ENCODE data around the gene SSB.
"Not testable (repeated sequence)": the region's sequence is repeated elsewhere in the genome, so short reads cannot be mapped to it uniquely, and the experiment has no call there.

SSB gene

DNA sequence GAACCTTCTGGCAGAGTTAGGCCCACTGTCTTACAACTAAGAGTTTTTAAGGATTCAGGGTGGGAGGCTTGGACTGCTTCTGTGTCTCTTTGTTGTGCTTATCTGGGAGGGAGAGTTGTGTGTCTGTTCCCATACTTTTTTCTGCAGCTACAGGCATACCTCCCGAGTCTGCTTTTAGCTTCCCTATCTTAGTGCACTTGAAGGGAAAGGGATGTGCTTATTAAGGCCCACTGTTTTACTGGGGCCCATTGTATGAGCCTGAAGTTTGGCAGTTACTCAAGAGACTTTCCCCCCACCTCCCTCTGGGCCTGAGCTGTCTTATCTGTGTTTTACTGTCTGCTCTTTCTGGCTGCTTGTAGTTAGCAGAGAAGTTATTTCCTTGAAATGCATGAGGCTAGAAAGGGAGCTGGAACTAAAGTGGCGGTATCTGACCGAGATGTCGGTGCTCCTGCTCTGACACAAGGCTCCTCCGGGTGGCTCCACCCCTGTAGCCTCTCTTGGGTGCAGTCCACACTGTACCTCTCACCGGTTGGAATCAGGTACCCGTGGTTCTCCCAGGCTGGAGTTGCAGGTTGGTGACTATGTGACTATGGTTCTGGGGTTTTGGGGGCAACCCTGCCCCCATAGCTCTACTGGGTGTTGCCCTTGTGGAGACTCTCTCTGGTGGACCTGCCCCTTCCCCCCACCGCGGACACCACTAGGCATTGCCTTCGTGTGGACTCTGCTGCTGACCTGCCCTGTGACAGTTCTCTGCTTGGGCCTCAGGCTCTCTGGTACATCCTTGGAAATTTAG is 41.5 kb downstream of the SSB start:
- Histone ChIP-seq H3K4me1 (ENCODE audit: control insufficient read depth in 1 of 2, insufficient read depth in 2 of 2, low read length in 2 of 2) (peaks cover 0 to 20% of the 10 kb centered on the region in 2 donors), H3K27ac (ENCODE audit: low read length) (no peak overlapping the region), H3K27me3 (ENCODE audit: low read depth, low read length) (no peaks in the 10 kb centered on the region), H3K9me3 (ENCODE audit: control insufficient read depth in 1 of 2, low read length in 2 of 2) (no peaks in the 10 kb centered on the region), H3K36me3 (ENCODE audit: control insufficient read depth in 1 of 2, insufficient read depth in 2 of 2, low read length in 2 of 2) (no peaks in the 10 kb centered on the region), H3K4me3 (ENCODE audit: low read depth in 1 of 2, low read length in 2 of 2) (no peak overlapping the region)

DNA sequence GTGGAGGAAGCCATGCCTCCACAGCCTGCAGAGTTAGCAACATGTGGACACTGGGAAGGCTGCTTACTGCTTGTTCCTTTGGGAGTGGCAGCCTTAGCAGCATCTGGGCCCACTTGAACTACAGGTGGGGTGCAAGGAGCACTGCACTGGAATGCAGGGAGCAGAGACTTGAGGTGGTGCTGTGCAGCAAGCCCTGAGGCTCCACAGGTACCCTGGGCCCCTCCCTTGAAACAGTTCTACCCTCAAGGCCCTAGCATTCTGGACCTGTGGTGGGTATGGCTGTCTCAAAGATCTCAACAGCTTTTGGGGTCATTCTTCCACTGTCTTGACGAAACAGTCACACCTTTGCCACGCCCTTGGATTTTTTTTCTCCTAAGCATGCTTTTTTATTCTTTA is 42.1 kb downstream of the SSB start:
- H3K4me3 ChIP-seq (ENCODE audit: low read depth in 1 of 2, low read length in 2 of 2), result no peak overlapping the region
- peaks cover 0 to 20% of the 10 kb centered on the region in 2 donors for H3K4me1 ChIP-seq (ENCODE audit: control insufficient read depth in 1 of 2, insufficient read depth in 2 of 2, low read length in 2 of 2)

DNA sequence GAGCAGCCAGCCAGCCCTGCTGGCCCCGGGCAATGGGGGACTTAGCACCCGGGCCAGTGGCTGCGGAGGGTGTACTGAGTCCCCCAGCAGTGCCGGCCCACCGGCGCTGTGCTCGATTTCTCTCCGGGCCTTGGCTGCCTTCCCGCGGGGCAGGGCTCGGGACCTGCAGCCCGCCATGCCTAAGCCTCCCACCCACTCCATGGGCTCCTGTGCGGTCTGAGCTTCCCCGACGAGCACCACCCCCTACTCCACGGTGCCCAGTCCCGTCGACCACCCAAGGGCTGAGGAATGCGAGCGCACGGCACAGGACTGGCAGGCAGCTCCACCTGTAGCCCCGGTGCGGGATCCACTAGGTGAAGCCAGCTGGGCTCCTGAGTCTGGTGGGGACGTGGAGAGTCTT is 43.0 kb downstream of the SSB start:
- not testable (repeated sequence) for H3K27me3 ChIP-seq (ENCODE audit: low read depth, low read length); H3K27ac ChIP-seq (ENCODE audit: low read length); H3K36me3 ChIP-seq (ENCODE audit: control insufficient read depth in 1 of 2, insufficient read depth in 2 of 2, low read length in 2 of 2); H3K9me3 ChIP-seq (ENCODE audit: control insufficient read depth in 1 of 2, low read length in 2 of 2); H3K4me3 ChIP-seq (ENCODE audit: low read depth in 1 of 2, low read length in 2 of 2)
- H3K4me1 ChIP-seq (ENCODE audit: control insufficient read depth in 1 of 2, insufficient read depth in 2 of 2, low read length in 2 of 2), result peaks cover 0 to 20% of the 10 kb centered on the region in 2 donors

More for the DNA sequence above, 42.1 kb downstream of the SSB start:
- Histone ChIP-seq H3K9me3 (ENCODE audit: control insufficient read depth in 1 of 2, low read length in 2 of 2) (no peaks in the 10 kb centered on the region), H3K36me3 (ENCODE audit: control insufficient read depth in 1 of 2, insufficient read depth in 2 of 2, low read length in 2 of 2) (no peaks in the 10 kb centered on the region), H3K27ac (ENCODE audit: low read length) (no peak overlapping the region), H3K27me3 (ENCODE audit: low read depth, low read length) (no peaks in the 10 kb centered on the region)

DNA sequence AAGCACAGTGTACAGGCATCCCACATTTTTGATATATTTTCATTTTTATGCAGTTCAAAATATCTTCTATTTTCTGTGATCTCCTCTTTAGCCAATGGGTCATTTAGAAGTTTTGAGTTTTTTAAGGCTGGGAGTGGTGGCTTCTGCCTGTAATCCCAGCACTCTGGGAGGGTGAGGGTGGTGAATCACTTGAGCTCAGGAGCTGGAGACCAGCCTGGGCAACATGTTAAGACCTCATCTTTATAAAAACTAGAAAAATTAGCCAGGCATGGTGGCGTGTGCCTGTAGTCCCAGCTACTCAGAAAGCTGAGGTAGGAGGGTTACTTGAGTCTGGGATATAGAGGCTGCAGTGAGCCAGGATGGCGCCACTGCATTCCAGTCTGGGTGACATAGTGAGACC is 46.3 kb downstream of the SSB start:
- no peaks in the 10 kb centered on the region for H3K36me3 ChIP-seq (ENCODE audit: control insufficient read depth in 1 of 2, insufficient read depth in 2 of 2, low read length in 2 of 2)
- peaks cover 0 to 22% of the 10 kb centered on the region in 2 donors for H3K4me1 ChIP-seq (ENCODE audit: control insufficient read depth in 1 of 2, insufficient read depth in 2 of 2, low read length in 2 of 2)
- no peak overlapping the region for H3K4me3 ChIP-seq (ENCODE audit: low read depth in 1 of 2, low read length in 2 of 2)
- no peaks in the 10 kb centered on the region for H3K9me3 ChIP-seq (ENCODE audit: control insufficient read depth in 1 of 2, low read length in 2 of 2)
- H3K27me3 ChIP-seq (ENCODE audit: low read depth, low read length), result no peaks in the 10 kb centered on the region
- no peak overlapping the region for H3K27ac ChIP-seq (ENCODE audit: low read length)

DNA sequence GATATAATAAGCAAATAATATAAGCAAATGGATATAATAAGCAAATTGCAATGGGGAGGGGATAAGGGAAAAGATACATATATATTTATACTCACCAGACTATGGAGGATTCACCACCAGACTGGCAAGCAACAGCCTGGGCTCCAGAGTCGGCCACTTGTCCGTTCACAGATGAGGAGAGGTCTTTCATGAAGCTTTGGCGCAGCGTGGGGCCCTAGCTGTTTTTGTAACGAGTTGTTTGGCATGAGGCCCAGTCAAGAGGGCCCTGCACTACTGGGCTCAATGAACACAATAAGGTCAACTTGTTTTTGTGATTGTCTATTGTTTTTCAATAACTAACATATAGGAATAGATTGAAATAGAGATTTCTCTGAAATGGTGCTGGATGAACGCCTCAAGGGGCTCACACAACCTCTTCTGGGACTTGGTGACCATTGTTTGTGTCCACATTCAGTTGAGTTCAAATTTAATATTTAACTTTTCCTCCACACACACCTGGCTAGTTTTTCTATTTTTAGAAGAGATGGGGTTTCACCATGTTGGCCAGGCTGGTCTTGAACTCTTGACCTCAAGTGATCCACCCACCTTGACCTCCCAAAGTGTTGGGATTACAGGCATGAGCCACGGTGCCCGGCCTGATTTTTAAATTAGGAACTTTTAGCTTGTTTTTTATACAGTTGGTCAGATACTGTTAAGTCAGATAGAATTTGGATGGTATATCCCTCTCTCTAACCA is 50.5 kb downstream of the SSB start:
- not testable (repeated sequence) for H3K27ac ChIP-seq (ENCODE audit: low read length); H3K36me3 ChIP-seq (ENCODE audit: control insufficient read depth in 1 of 2, insufficient read depth in 2 of 2, low read length in 2 of 2); H3K27me3 ChIP-seq (ENCODE audit: low read depth, low read length); H3K9me3 ChIP-seq (ENCODE audit: control insufficient read depth in 1 of 2, low read length in 2 of 2); H3K4me3 ChIP-seq (ENCODE audit: low read depth in 1 of 2, low read length in 2 of 2)
- H3K4me1 ChIP-seq (ENCODE audit: control insufficient read depth in 1 of 2, insufficient read depth in 2 of 2, low read length in 2 of 2), result peaks cover 0 to 13% of the 10 kb centered on the region in 2 donors

DNA sequence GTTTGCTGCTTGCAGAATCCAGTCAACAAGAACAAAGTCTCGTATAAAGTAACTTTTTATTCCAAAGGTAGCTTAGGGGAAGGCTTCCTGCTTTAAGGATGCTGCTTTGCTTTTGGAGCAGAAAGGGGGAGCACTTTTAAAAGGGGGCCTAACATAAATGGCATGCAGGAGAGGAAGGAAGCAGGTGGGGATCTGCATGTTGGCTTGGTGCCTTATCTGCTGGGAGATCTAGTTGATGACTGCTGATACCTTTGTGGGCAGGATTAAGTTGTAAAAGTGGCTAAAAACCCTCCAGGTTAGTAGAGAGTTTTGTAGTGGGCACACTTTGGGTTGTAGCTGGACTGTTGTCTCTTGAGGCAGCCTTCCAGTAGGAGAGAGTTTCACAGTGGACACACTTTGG is 51.0 kb downstream of the SSB start:
- H3K4me1 ChIP-seq (ENCODE audit: control insufficient read depth in 1 of 2, insufficient read depth in 2 of 2, low read length in 2 of 2), result peaks cover 0 to 13% of the 10 kb centered on the region in 2 donors
- no peak overlapping the region for H3K27ac ChIP-seq (ENCODE audit: low read length)

DNA sequence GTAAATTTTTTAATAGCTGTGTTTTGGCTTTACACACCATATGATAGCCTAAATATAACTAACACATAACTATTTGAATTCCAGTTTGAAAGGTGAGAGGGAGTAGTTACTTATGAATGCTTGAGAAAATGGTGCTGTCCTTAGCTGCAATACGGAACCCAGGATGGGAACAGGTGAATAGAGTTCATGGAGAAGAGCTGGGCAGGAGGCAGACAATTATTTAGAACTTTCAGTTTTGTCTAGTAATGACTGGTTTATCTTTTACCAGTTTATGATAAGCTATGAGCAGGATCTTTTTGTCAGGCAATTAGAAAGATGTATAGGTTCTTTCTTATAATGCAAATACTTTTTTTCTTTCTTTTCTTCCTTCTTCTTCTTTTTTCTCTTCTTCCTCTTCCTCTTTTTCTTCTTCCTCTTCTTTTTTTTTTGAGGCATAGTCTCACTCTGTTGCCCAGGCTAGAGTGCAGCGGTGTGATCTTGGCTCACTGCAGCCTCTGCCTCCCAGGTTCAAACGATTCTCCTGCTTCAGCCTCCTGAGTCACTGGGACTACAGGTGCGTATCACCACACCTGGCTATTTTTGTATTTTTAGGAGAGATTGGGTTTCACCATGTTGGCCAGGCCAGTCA is 54.5 kb downstream of the SSB start:
- H3K27ac ChIP-seq (ENCODE audit: low read length), result no peak overlapping the region
- H3K4me1 ChIP-seq (ENCODE audit: control insufficient read depth in 1 of 2, insufficient read depth in 2 of 2, low read length in 2 of 2), result peaks cover 0 to 13% of the 10 kb centered on the region in 2 donors

More for the DNA sequence above, 51.0 kb downstream of the SSB start:
- H3K36me3 ChIP-seq (ENCODE audit: control insufficient read depth in 1 of 2, insufficient read depth in 2 of 2, low read length in 2 of 2), result no peaks in the 10 kb centered on the region
- no peak overlapping the region for H3K4me3 ChIP-seq (ENCODE audit: low read depth in 1 of 2, low read length in 2 of 2)
- H3K27me3 ChIP-seq (ENCODE audit: low read depth, low read length), result no peaks in the 10 kb centered on the region
- H3K9me3 ChIP-seq (ENCODE audit: control insufficient read depth in 1 of 2, low read length in 2 of 2), result no peaks in the 10 kb centered on the region

DNA sequence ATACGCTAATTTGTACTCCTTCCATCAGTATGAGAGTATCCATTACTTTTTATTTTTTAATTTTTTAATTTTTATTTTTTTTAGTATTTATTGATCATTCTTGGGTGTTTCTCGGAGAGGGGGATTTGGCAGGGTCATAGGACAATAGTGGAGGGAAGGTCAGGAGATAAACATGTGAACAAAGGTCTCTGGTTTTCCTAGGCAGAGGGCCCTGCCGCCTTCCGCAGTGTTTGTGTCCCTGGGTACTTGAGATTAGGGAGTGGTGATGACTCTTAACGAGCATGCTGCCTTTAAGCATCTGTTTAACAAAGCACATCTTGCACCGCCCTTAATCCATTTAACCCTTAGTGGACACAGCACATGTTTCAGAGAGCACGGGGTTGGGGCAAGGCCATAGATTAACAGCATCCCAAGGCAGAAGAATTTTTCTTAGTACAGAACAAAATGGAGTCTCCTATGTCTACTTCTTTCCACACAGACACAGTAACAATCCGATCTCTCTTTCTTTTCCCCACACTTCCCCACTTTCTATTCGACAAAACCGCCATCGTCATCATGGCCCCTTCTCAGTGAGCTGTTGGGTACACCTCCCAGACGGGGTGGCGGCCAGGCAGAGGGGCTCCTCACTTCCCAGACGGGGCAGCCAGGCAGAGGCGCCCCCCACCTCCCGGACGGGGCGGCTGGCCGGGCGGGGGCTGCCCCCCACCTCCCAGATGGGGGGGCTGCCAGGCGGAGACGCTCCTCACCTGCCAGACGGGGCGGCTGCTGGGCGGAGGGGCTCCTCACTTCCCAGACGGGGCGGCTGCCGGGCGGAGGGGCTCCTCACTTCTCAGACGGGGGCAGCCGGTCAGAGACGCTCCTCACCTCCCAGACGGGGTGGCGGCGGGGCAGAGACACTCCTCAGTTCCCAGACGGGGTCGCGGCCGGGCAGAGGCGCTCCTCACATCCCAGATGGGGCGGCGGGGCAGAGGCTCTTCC is 56.9 kb downstream of the SSB start:
- H3K36me3 ChIP-seq (ENCODE audit: control insufficient read depth in 1 of 2, insufficient read depth in 2 of 2, low read length in 2 of 2); H3K27ac ChIP-seq (ENCODE audit: low read length); H3K27me3 ChIP-seq (ENCODE audit: low read depth, low read length); H3K4me3 ChIP-seq (ENCODE audit: low read depth in 1 of 2, low read length in 2 of 2); H3K9me3 ChIP-seq (ENCODE audit: control insufficient read depth in 1 of 2, low read length in 2 of 2); H3K4me1 ChIP-seq (ENCODE audit: control insufficient read depth in 1 of 2, insufficient read depth in 2 of 2, low read length in 2 of 2): not testable (repeated sequence)

More for the DNA sequence above, 54.5 kb downstream of the SSB start:
- H3K27me3 ChIP-seq (ENCODE audit: low read depth, low read length), result no peaks in the 10 kb centered on the region
- H3K9me3 ChIP-seq (ENCODE audit: control insufficient read depth in 1 of 2, low read length in 2 of 2), result no peaks in the 10 kb centered on the region
- H3K4me3 ChIP-seq (ENCODE audit: low read depth in 1 of 2, low read length in 2 of 2), result no peak overlapping the region
- no peaks in the 10 kb centered on the region for H3K36me3 ChIP-seq (ENCODE audit: control insufficient read depth in 1 of 2, insufficient read depth in 2 of 2, low read length in 2 of 2)

DNA sequence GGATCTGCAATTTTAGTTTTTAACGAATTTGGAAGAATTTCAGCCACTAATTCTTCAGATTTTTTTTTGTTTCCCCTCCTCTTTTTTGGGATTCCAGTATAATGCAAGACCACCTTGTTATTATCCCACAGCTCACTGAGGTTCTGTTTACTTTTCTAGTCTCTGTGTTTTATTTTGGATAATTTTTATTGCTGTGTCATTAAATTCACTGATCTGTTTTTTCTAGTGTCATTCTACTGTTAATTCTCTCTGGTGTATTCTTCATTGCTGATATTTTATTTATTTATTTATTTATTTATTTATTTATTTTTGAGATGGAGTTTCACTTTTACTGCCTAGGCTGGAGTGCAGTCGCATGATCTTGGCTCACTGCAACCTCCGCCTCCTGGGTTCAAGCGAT is 60.8 kb downstream of the SSB start:
- H3K4me3 ChIP-seq (ENCODE audit: low read depth in 1 of 2, low read length in 2 of 2), result no peak overlapping the region
- H3K9me3 ChIP-seq (ENCODE audit: control insufficient read depth in 1 of 2, low read length in 2 of 2), result no peaks in the 10 kb centered on the region
- no peaks in the 10 kb centered on the region for H3K4me1 ChIP-seq (ENCODE audit: control insufficient read depth in 1 of 2, insufficient read depth in 2 of 2, low read length in 2 of 2)
- H3K27ac ChIP-seq (ENCODE audit: low read length), result no peak overlapping the region
- no peaks in the 10 kb centered on the region for H3K36me3 ChIP-seq (ENCODE audit: control insufficient read depth in 1 of 2, insufficient read depth in 2 of 2, low read length in 2 of 2)
- no peaks in the 10 kb centered on the region for H3K27me3 ChIP-seq (ENCODE audit: low read depth, low read length)

DNA sequence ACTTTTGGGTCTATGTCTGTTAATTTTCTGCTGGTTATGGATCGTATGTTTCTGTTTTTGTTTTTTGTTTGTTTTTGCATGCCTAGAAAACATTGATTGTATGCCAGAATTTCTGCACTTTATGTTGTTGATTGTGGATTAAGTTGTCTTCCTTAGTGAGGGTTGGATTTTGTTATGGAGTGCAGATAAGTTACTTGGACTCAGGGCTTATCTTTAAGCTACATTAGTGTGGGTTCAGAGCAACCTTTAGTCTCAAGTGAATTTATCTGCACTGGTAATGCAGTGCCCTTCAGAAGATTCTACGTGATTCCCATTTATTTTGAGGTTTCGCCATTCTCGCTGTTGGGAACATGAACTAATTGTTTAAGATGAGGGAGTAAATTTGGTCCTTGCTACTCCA is 61.5 kb downstream of the SSB start:
- no peaks in the 10 kb centered on the region for H3K36me3 ChIP-seq (ENCODE audit: control insufficient read depth in 1 of 2, insufficient read depth in 2 of 2, low read length in 2 of 2)
- no peaks in the 10 kb centered on the region for H3K27me3 ChIP-seq (ENCODE audit: low read depth, low read length)
- no peak overlapping the region for H3K4me3 ChIP-seq (ENCODE audit: low read depth in 1 of 2, low read length in 2 of 2)
- no peaks in the 10 kb centered on the region for H3K9me3 ChIP-seq (ENCODE audit: control insufficient read depth in 1 of 2, low read length in 2 of 2)
- no peaks in the 10 kb centered on the region for H3K4me1 ChIP-seq (ENCODE audit: control insufficient read depth in 1 of 2, insufficient read depth in 2 of 2, low read length in 2 of 2)
- no peak overlapping the region for H3K27ac ChIP-seq (ENCODE audit: low read length)

All from muscle layer of duodenum (tissue), 2 donors.